ENCODE measurements around the gene ACR.

DNA sequence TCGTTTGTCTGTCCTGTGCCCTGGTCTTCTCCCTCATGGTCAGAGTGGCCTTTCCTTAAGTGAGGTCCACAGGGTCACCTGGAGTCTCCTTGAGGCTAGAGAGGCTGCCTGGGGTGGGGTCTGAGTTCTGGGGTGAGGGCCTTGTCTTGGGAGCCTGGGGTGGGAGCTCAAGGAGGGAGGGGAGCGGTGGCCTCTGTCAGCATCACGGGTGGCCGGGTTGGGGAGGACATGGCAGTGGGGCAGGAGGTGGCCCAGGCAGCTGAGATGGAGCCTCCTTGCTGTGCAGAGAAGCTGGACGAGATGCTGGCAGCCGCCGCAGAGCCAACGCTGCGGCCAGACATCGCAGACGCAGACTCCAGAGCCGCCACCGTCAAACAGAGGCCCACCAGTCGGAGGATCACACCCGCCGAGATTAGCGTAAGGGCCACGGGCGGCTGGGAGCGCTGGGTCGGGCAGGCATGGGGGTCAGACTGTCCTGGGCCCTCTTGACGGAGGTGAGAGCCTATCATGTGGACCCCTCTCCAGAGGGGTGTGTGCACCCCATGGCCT is 23.3 kb upstream of the ACR start:
- TF ChIP-seq, protein P1, sequence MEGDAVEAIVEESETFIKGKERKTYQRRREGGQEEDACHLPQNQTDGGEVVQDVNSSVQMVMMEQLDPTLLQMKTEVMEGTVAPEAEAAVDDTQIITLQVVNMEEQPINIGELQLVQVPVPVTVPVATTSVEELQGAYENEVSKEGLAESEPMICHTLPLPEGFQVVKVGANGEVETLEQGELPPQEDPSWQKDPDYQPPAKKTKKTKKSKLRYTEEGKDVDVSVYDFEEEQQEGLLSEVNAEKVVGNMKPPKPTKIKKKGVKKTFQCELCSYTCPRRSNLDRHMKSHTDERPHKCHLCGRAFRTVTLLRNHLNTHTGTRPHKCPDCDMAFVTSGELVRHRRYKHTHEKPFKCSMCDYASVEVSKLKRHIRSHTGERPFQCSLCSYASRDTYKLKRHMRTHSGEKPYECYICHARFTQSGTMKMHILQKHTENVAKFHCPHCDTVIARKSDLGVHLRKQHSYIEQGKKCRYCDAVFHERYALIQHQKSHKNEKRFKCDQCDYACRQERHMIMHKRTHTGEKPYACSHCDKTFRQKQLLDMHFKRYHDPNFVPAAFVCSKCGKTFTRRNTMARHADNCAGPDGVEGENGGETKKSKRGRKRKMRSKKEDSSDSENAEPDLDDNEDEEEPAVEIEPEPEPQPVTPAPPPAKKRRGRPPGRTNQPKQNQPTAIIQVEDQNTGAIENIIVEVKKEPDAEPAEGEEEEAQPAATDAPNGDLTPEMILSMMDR (IDR thresholded peaks at IDR 0.05), result no peak
- TF ChIP-seq EZH2phosphoT487 (IDR thresholded peaks at IDR 0.05), result no peak
- no peak for TF ChIP-seq EZH2 (IDR thresholded peaks at IDR 0.05)
